ENCODE measurements around the gene CASZ1. TPM values are rescaled to one million over a fixed set of nuclear protein-coding genes. Genes with fewer than 3 reads are reported as not detected.

CASZ1 gene
- total and polyA plus RNA-seq, 8 donors = 6.0 to 166 (median 39.8) TPM

DNA sequence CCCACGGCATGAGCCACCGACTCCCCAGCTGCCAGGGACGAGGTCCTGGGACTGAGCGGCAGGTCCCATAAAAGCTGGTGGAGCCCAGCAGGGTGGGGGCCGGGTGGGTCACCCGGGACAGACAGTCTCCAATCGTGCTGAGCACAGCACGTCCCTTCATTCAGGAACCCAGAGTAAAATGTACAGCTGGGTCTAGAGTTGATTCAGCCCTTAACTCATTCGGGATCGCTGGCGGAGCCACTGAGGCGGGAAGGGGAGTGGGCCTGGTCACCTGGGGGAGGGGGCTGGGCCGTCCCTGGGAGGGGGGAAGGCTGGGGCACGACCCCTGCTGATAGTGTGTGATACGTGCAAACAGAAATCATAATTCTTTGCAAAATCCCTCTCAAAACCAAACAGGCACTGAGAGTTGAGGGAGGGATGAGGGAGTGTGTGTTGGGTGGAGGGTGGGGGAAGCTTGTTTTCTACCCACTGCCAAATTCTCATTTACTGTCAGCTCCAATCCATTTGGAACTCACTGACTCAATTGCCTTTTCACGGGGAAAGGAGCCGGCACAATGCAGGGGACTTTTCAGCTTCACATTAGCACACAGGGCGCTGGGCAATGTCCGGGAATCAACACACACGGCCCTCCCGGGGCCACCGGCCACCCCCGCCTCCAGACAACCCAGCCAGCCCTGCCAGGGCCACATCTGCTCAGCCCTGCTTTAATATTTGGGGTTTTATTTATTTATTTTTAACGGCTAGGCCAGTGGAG is 13.8 kb downstream of the CASZ1 start:
- intact Hi-C loops (cut with DNase I; ENCODE audit: low total_unique reads) = no loop called here
- TF ChIP-seq POLR2A (IDR thresholded peaks at IDR 0.05) = no peak
- TF ChIP-seq, protein P1, sequence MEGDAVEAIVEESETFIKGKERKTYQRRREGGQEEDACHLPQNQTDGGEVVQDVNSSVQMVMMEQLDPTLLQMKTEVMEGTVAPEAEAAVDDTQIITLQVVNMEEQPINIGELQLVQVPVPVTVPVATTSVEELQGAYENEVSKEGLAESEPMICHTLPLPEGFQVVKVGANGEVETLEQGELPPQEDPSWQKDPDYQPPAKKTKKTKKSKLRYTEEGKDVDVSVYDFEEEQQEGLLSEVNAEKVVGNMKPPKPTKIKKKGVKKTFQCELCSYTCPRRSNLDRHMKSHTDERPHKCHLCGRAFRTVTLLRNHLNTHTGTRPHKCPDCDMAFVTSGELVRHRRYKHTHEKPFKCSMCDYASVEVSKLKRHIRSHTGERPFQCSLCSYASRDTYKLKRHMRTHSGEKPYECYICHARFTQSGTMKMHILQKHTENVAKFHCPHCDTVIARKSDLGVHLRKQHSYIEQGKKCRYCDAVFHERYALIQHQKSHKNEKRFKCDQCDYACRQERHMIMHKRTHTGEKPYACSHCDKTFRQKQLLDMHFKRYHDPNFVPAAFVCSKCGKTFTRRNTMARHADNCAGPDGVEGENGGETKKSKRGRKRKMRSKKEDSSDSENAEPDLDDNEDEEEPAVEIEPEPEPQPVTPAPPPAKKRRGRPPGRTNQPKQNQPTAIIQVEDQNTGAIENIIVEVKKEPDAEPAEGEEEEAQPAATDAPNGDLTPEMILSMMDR (IDR thresholded peaks at IDR 0.05) = no peak
- no peak for TF ChIP-seq POLR2AphosphoS5 (IDR thresholded peaks at IDR 0.05)
- TF ChIP-seq EP300 (IDR thresholded peaks at IDR 0.05) = no peak

GRCh38 chr1:10781137-10781536 is 15.3 kb downstream of the CASZ1 start:
- whole genome bisulfite sequencing, 5 donors = 49 to 59% (median 50%) methylated on average over 5 to 8 of the region's 8 CpGs
- Histone ChIP-seq H3K27me3 (peaks cover 0 to 3% (median 0%) of the 10 kb centered on the region in 3 donors), H3K9me3 (no peaks in the 10 kb centered on the region), H3K27ac (peak overlapping the region; percentile 68 to 92 (median 90)), H3K4me3 (no peak overlapping the region), H3K4me1 (peaks cover 60 to 97% (median 76%) of the 10 kb centered on the region in 4 donors), H3K36me3 (no peaks in the 10 kb centered on the region)
- DNase-seq = peak in 1 of 2 donors; percentile 79
- no peak for TF ChIP-seq EP300 (IDR thresholded peaks at IDR 0.05)
- TF ChIP-seq, protein P1 (IDR thresholded peaks at IDR 0.05) = no peak
- peak in 1 of 3 donors; percentile 43 for TF ChIP-seq POLR2AphosphoS5 (IDR thresholded peaks at IDR 0.05)
- intact Hi-C loops (cut with DNase I; ENCODE audit: low total_unique reads) = no loop called here

More for the DNA sequence above, 13.8 kb downstream of the CASZ1 start:
- peak overlapping the region; percentile 50 to 92 (median 90) for H3K27ac ChIP-seq
- WGBS, 5 donors = 35 to 54% (median 51%) methylated on average over 24 of the region's 24 CpGs
- no peak overlapping the region for H3K4me3 ChIP-seq
- H3K27me3 ChIP-seq = peaks cover 0 to 14% (median 0%) of the 10 kb centered on the region in 3 donors
- peaks cover 52 to 98% (median 76%) of the 10 kb centered on the region in 4 donors for H3K4me1 ChIP-seq
- H3K9me3 ChIP-seq = no peaks in the 10 kb centered on the region
- DNase-seq = no peak
- no peaks in the 10 kb centered on the region for H3K36me3 ChIP-seq

DNA sequence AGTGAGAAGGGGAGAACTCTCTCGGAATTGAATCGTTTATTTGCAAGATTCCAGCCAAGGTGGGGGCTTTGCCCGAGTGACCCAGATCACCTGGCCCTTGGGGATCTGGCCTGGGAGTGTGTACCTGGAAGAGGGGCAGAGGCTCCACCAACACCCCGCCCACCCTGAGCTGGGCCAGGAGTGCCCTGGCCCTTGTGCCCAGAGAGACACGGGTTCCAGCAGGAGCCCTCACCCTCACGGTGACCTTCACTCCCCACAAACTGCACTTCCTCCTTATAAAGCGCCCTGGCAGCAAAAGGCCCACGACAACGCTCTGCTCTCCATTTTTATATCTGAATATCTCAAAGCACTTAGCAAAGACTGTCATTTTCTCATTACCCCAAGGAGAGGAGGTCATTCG is 16.6 kb downstream of the CASZ1 start:
- Histone ChIP-seq H3K4me1 (peaks cover 62 to 97% (median 75%) of the 10 kb centered on the region in 4 donors), H3K4me3 (no peak overlapping the region), H3K27ac (peak overlapping the region; percentile 89 to 92 (median 91)), H3K27me3 (no peaks in the 10 kb centered on the region), H3K36me3 (no peaks in the 10 kb centered on the region), H3K9me3 (no peaks in the 10 kb centered on the region)
- intact Hi-C loops (cut with DNase I; ENCODE audit: low total_unique reads) = no loop called here
- WGBS, 5 donors = 23 to 46% (median 31%) methylated on average over 10 of the region's 10 CpGs
- TF ChIP-seq EP300 (IDR thresholded peaks at IDR 0.05) (no peak), POLR2A (IDR thresholded peaks at IDR 0.05) (no peak), POLR2AphosphoS5 (IDR thresholded peaks at IDR 0.05) (no peak)
- TF ChIP-seq, protein P1 (IDR thresholded peaks at IDR 0.05) = no peak
- DNase-seq = peak in 1 of 2 donors; percentile 58

GRCh38 chr1:10779201-10779600 is 17.2 kb downstream of the CASZ1 start:
- TF ChIP-seq, protein P1 (IDR thresholded peaks at IDR 0.05) = no peak
- TF ChIP-seq POLR2A (IDR thresholded peaks at IDR 0.05) (no peak), POLR2AphosphoS5 (IDR thresholded peaks at IDR 0.05) (peak in 2 of 3 donors; percentile 67 to 76), EP300 (IDR thresholded peaks at IDR 0.05) (no peak)
- Histone ChIP-seq H3K9me3 (no peaks in the 10 kb centered on the region), H3K4me3 (peak overlapping the region in 1 of 4 donors; percentile 9), H3K4me1 (peaks cover 62 to 97% (median 78%) of the 10 kb centered on the region in 4 donors), H3K36me3 (no peaks in the 10 kb centered on the region), H3K27ac (peak overlapping the region; percentile 89 to 95 (median 92)), H3K27me3 (no peaks in the 10 kb centered on the region)
- peak; percentile 86 to 90 for DNase-seq
- intact Hi-C loops (cut with DNase I; ENCODE audit: low total_unique reads) = no loop called here
- 33 to 50% (median 36%) methylated on average over 18 of the region's 18 CpGs for WGBS, 5 donors

Data from stomach (tissue), 9 donors.